IMR-90 (cell line): ENCODE data around the gene GZMA. TPM values are rescaled to one million over a fixed set of nuclear protein-coding genes. Genes with fewer than 3 reads are reported as not detected.

Experiments
- ATAC-seq: fragments of 200-7000 bp; cut with Tn5 transposase; 2 replicates; pipeline ENCODE4 v1.9.1; 2020; ENCODE audit warnings: low read depth, mild to moderate bottlenecking, moderate library complexity
- BruUV-seq: library from RNA; stranded (reverse); fragments of 400-500 nt; replicated peaks from 2 replicates; lab custom pipeline; 2021; lab: Mats Ljungman, UMichigan
- CTCF ChIA-PET: fragments of 300-600 bp; formaldehyde crosslinking; extraction: SDS; loops from one replicate; lab custom pipeline; 2021; ENCODE audit warnings: antibody characterized with exemption; lab: Yijun Ruan, JAX
- POLR2A ChIA-PET: fragments of 300-600 bp; sonication (Branson Sonifier 250); formaldehyde crosslinking; loops from one replicate; lab custom pipeline; 2022; ENCODE audit warnings: antibody characterized with exemption; ENCODE audit not compliant: unreplicated experiment; lab: Charles Lee
- DNase-seq: peaks from one replicate; pipeline ENCODE4 v3.0.0; 2013
- H2AFZ ChIP-seq: replicated peaks from 2 replicates; pipeline ENCODE3; 2013; ENCODE audit warnings: low read length, mild to moderate bottlenecking; ENCODE audit not compliant: poor library complexity
- H2AK5ac ChIP-seq: 2 replicates; pipeline ENCODE4 v1.6.1; 2013; ENCODE audit warnings: low read depth, low read length, inconsistent platforms
- H2AK9ac ChIP-seq: replicated peaks from 2 replicates; pipeline ENCODE3; 2013; ENCODE audit warnings: mild to moderate bottlenecking, low read depth, low read length, moderate library complexity; ENCODE audit not compliant: poor library complexity
- H2BK120ac ChIP-seq: 2 replicates; pipeline ENCODE4 v1.6.1; 2013; ENCODE audit warnings: low read depth, low read length, inconsistent platforms
- H2BK15ac ChIP-seq: 3 replicates; pipeline ENCODE4 v1.6.1; 2013; ENCODE audit warnings: low read depth, low read length, inconsistent platforms
- H2BK20ac ChIP-seq: 2 replicates; pipeline ENCODE4 v1.6.1; 2013; ENCODE audit warnings: low read depth, mild to moderate bottlenecking, inconsistent platforms, low read length, moderate library complexity
- H2BK5ac ChIP-seq: 2 replicates; pipeline ENCODE4 v1.6.1; 2013; ENCODE audit warnings: mild to moderate bottlenecking, low read depth, low read length, inconsistent platforms; ENCODE audit not compliant: poor library complexity, severe bottlenecking
- H3K14ac ChIP-seq: replicated peaks from 2 replicates; pipeline ENCODE4 v1.6.1; 2013; ENCODE audit warnings: low read depth, low read length, inconsistent platforms
- H3K18ac ChIP-seq: 2 replicates; pipeline ENCODE4 v1.6.1; 2013; ENCODE audit warnings: low read depth, low read length, control low read depth
- H3K23ac ChIP-seq: 2 replicates; pipeline ENCODE4 v1.6.1; 2013; ENCODE audit warnings: low read depth, low read length, inconsistent platforms
- H3K27ac ChIP-seq: 2 replicates; pipeline ENCODE4 v1.5.1; 2013; ENCODE audit warnings: mild to moderate bottlenecking, control low read depth, low read length; ENCODE audit not compliant: insufficient read depth
- H3K27me3 ChIP-seq: 2 replicates; pipeline ENCODE4 v1.6.1; 2013; ENCODE audit warnings: low read length; ENCODE audit not compliant: control insufficient read depth, insufficient read depth
- H3K36me3 ChIP-seq: 2 replicates; pipeline ENCODE4 v1.6.1; 2013; ENCODE audit warnings: low read length, mixed read lengths; ENCODE audit not compliant: control insufficient read depth, insufficient read depth
- H3K4ac ChIP-seq: 2 replicates; pipeline ENCODE4 v1.6.1; 2013; ENCODE audit warnings: low read depth, low read length, inconsistent platforms
- H3K4me1 ChIP-seq: 2 replicates; pipeline ENCODE4 v1.6.1; 2013; ENCODE audit warnings: low read length, mixed read lengths; ENCODE audit not compliant: control insufficient read depth, insufficient read depth
- H3K4me2 ChIP-seq: 2 replicates; pipeline ENCODE4 v1.6.1; 2013; ENCODE audit warnings: low read depth, mild to moderate bottlenecking, control low read depth, low read length, moderate library complexity
- H3K4me3 ChIP-seq: 2 replicates; pipeline ENCODE4 v1.5.1; 2013; ENCODE audit warnings: low read depth, mild to moderate bottlenecking, control low read depth, low read length, moderate library complexity; ENCODE audit not compliant: insufficient read depth
- H3K56ac ChIP-seq: 2 replicates; pipeline ENCODE4 v1.6.1; 2013; ENCODE audit warnings: low read length, inconsistent platforms; ENCODE audit not compliant: insufficient read depth; ENCODE audit errors: extremely low read depth
- H3K79me1 ChIP-seq, 2 experiments: 2 replicates each; pipeline ENCODE4 v1.6.1; 2013; ENCODE audit warnings: low read length in 2 of 2, inconsistent platforms in 1 of 2, low read depth in 1 of 2
- H3K9ac ChIP-seq: 2 replicates; pipeline ENCODE4 v1.6.1; 2013; ENCODE audit warnings: low read depth, low read length, control low read depth
- H3K9me1 ChIP-seq: 2 replicates; pipeline ENCODE4 v1.6.1; 2013; ENCODE audit warnings: low read length, inconsistent platforms; ENCODE audit not compliant: insufficient read depth
- H3K9me3 ChIP-seq: 2 replicates; pipeline ENCODE4 v1.6.1; 2013; ENCODE audit warnings: low read length; ENCODE audit not compliant: control insufficient read depth, insufficient read depth
- H4K20me1 ChIP-seq: 2 replicates; pipeline ENCODE4 v1.6.1; 2013; ENCODE audit warnings: low read length, inconsistent platforms; ENCODE audit not compliant: insufficient read depth
- H4K5ac ChIP-seq: 2 replicates; pipeline ENCODE4 v1.6.1; 2013; ENCODE audit warnings: mild to moderate bottlenecking, low read depth, low read length, control low read depth
- H4K8ac ChIP-seq, 2 experiments: 2 replicates each; pipeline ENCODE4 v1.6.1; 2013; ENCODE audit warnings: low read depth in 2 of 2, low read length in 2 of 2, control low read depth in 1 of 2, inconsistent platforms in 1 of 2
- H4K91ac ChIP-seq: 2 replicates; pipeline ENCODE4 v1.6.1; 2013; ENCODE audit warnings: low read depth, low read length, inconsistent platforms; ENCODE audit not compliant: insufficient read depth
- ELK1 ChIP-seq: fragments of 150-350 bp; IDR thresholded peaks from 2 replicates; pipeline ENCODE4 v1.6.1; 2016; ENCODE audit warnings: low read depth, mild to moderate bottlenecking, low read length, moderate library complexity, borderline replicate concordance
- FOS ChIP-seq: fragments of 150-350 bp; IDR thresholded peaks from 2 replicates; pipeline ENCODE4 v1.6.1; 2016; ENCODE audit warnings: low read depth, low read length
- MAZ ChIP-seq: IDR thresholded peaks from 2 replicates; pipeline ENCODE4 v1.6.1; 2012; ENCODE audit warnings: low read depth, mild to moderate bottlenecking, low read length, improper control_type of control experiment, moderate library complexity, borderline replicate concordance
- RCOR1 ChIP-seq: IDR thresholded peaks from 2 replicates; pipeline ENCODE4 v1.6.1; 2012; ENCODE audit warnings: mild to moderate bottlenecking, low read length, improper control_type of control experiment; ENCODE audit not compliant: insufficient replicate concordance
- RFX5 ChIP-seq: IDR thresholded peaks from 2 replicates; pipeline ENCODE4 v1.8.0; 2012; ENCODE audit warnings: low read depth, mild to moderate bottlenecking, low read length, moderate library complexity
- WGBS, 2 experiments: methylation state at CpG; one replicate each; pipeline versions ENCODE4 v1.1.5 to v1.1.7; 2013; ENCODE audit warnings: missing lambda C conversion rate in 2 of 2; ENCODE audit not compliant: insufficient read length in 1 of 2; ENCODE audit errors: extremely low coverage in 2 of 2; 5-methylcytosine and 5-hydroxymethylcytosine counted together
- dilution Hi-C: fragments of 300-500 bp; cut with HindIII; formaldehyde crosslinking; loops from one replicate; pipeline ENCODE4 v1.14.3; 2018; ENCODE audit warnings: low sequenced_read_pairs; ENCODE audit not compliant: unreplicated experiment
- in situ Hi-C: fragments of 300-500 bp; cut with MboI; formaldehyde crosslinking; loops from 3 replicates; pipeline ENCODE4 v1.14.3; 2019; ENCODE audit warnings: low sequenced_read_pairs, inconsistent platforms, mixed read lengths
- intact Hi-C: fragments of 100-400 bp; cut with micrococcal nuclease; formaldehyde crosslinking; loops from 2 replicates; pipeline ENCODE4 v1.10.0; 2022
- polyA plus RNA-seq, 3 experiments: library from polyadenylated mRNA; depleted of rRNA; stranded (reverse); fragments of >200 nt; gene quantifications; 2 replicates each; pipeline ENCODE4 v1.2.3, GENCODE V29; 2012; ENCODE audit warnings: low replicate concordance in 1 of 3
- total RNA-seq: library from RNA; depleted of rRNA; stranded (reverse); fragments of >200 nt; gene quantifications from 2 replicates; pipeline ENCODE4 v1.2.3, GENCODE V29; 2012

GZMA gene
- total and polyA plus RNA-seq, 2 of the 4 experiments (the other 2 are of a cell fraction): not detected

GRCh38 chr5:55136521-55136920 is 34.1 kb downstream of the GZMA start:
- Histone ChIP-seq H3K18ac (no peak overlapping the region), H3K36me3 (no peaks in the 10 kb centered on the region), H3K4me2 (no peak overlapping the region), H4K20me1 (no peaks in the 10 kb centered on the region), H3K9ac (no peak overlapping the region), H4K5ac (no peak overlapping the region), H3K56ac (no peak overlapping the region), H3K4ac (no peak overlapping the region), H2AK9ac (no peak overlapping the region), H3K27me3 (peaks cover 23% of the 10 kb centered on the region), H2BK120ac (no peak overlapping the region), H3K79me1 (no peaks in the 10 kb centered on the region), H3K4me3 (no peak overlapping the region), H4K8ac (no peak overlapping the region), H4K91ac (no peak overlapping the region), H3K9me3 (no peaks in the 10 kb centered on the region; the same call in 1 of the 2 replicates), H2BK15ac (no peak overlapping the region), H2BK5ac (no peak overlapping the region), H3K23ac (no peak overlapping the region), H2BK20ac (no peak overlapping the region), H3K9me1 (no peaks in the 10 kb centered on the region), H3K27ac (no peak overlapping the region), H2AK5ac (no peak overlapping the region), H2AFZ (no peak overlapping the region), H3K4me1 (0 out of 2 replicates have a peak, but pooled peaks cover 3% of the 10 kb centered on the region), H3K14ac (no peak overlapping the region)
- no peak for DNase-seq
- intact Hi-C loops: no loop called here
- POLR2A ChIA-PET: no interaction called here
- WGBS, 2 experiments: no CpG with 5 or more reads among the region's 3 CpGs
- in situ Hi-C loops: loop anchor here (25.0 kb wide), 1 partner anchor 649 kb away; no protein-coding TSS in a partner anchor
- ATAC-seq: no peak
- dilution Hi-C loops: loop anchor here (25.0 kb wide), 1 partner anchor 199 kb away; no protein-coding TSS in a partner anchor
- BruUV-seq: no TSS peak
- TF ChIP-seq RFX5 (no peak), ELK1 (no peak), MAZ (no peak), RCOR1 (no peak), FOS (no peak)
- CTCF ChIA-PET: interaction anchor here (0.7 kb wide), 1 partner anchor 94 kb away, joined by 3 read pairs; no protein-coding TSS in a partner anchor
